ENCODE data around the gene NCOA3.

Gene NCOA3

GRCh38 chr20:47677635-47678453 is 176.2 kb downstream of the NCOA3 start:
- no peak for DNase-seq (ENCODE audit: low read depth in 2 of 2)

- no peak for DNase-seq (ENCODE audit: low read depth in 2 of 2)
Measured at GRCh38 chr20:47678536-47678935, 176.8 kb downstream of the NCOA3 start.

DNA sequence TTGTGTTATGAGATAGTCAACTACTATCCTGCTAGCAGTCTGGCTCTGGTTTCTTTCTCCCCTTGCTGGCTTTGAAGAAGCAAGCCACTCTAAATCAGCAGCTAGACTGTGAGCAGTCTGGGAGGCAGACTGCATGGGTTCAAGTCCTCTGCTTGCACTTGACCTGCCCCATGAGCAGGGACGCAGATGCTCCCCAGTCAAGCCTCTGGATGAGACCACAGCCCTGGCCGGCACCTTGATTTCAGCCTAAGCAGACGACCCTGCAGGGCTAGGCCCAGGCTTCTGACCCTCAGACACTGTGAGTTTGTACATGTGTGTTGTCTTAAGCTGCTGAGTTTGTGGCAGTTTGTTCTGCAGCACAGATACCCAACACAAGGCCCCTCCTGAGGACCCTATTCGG is 177.8 kb downstream of the NCOA3 start:
- DNase-seq (ENCODE audit: low read depth in 2 of 2): no peak

DNA sequence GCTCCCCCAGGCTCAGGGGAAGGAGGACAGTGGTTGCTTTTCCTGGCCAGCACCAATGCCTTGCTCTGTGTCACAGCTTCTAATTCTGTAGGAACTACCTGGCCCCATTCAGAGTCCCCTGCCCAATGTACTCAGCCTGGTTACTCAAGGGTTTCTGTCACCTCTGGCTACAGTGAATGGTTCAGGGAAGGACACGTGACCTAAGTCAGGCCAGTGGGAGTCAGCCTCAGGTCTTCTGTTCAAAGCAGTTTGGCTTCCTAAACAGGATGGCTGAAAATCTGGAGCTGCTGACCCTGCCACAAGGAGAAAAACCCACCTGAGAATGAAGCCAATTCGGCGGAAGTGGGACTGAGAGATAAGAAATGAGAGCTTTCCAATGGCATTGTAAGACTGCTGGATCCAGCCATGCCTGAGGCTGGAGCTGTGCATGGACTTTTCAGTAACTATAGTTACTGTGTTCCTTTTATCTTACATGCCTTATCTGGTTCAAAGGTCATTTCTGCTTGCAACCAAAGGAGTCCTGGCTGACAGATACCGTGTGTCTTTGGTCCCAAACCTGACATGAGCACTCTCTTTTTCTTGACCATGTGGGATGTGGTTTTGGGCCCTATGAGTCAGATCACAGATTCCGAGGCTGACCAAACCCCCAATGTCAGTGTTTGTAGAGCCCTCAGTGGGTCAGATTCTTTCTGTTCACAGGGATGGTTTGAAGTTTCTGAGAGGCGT is 179.3 kb downstream of the NCOA3 start:
- DNase-seq (ENCODE audit: low read depth in 2 of 2): no peak

DNA sequence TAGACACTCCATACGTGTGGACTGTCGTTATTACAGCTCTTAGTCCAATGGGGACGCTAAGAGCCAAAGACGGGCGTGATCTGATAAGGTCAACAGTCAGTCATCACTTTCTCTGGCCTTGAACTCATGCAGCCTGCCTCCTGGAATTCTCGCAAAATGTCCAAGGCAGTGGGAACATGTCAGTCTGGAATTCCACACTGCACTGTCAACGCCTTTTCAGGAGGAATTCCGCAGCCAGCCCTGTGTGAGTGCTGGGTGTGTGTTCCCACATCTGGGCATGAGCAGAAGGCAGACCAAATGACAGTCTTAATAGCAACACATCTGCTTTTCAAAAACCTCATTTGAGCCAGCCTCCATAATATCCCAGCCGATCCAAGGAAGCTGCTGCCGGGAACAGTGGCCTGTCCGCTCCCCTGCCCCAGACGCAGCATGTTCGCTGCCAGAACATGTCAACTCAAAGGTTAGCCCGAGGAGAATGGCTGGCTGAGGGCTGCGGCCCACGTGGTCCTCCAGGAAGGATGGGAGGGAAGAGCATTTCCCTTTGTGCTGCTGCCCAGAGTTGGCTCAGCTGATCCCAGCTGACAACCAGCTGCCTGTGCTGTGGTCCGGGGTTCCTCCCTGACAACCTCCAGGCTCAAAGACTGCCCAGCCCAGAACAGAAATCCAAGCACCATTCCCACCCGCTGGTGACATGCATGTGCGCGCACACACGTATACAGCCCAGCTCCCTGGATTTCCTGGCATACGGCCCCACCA is 180.5 kb downstream of the NCOA3 start:
- DNase-seq (ENCODE audit: low read depth in 2 of 2): no peak

DNA sequence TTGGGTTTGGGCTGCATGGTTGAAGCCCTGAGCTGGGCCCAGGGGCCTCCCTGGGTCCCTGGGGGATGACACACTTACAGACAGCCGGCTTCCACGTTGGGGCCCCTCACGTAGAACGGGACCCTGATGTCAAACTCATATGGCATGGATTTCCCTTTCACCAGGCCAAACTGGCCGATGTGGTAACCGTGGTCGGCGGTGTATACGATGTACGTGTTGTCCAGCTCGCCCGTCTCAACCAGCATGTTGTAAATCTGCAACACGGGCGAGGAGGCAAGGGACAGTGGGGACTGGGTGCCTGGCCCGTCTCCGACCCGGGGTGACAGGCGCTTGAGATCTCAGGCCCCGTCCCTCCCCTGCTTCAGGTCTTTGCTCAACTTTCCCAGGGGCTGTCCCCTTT is 181.2 kb downstream of the NCOA3 start:
- DNase-seq (ENCODE audit: low read depth in 2 of 2): no peak

- no peak for DNase-seq (ENCODE audit: low read depth in 2 of 2)
Measured at GRCh38 chr20:47684306-47685080, 182.8 kb downstream of the NCOA3 start.

- no peak for DNase-seq (ENCODE audit: low read depth in 2 of 2)
Measured at GRCh38 chr20:47686545-47686944, 184.9 kb downstream of the NCOA3 start.

- no peak for DNase-seq (ENCODE audit: low read depth in 2 of 2)
Measured at GRCh38 chr20:47687095-47687987, 185.7 kb downstream of the NCOA3 start.

- no peak for DNase-seq (ENCODE audit: low read depth in 2 of 2)
Measured at GRCh38 chr20:47688385-47689381, 187.0 kb downstream of the NCOA3 start.

DNA sequence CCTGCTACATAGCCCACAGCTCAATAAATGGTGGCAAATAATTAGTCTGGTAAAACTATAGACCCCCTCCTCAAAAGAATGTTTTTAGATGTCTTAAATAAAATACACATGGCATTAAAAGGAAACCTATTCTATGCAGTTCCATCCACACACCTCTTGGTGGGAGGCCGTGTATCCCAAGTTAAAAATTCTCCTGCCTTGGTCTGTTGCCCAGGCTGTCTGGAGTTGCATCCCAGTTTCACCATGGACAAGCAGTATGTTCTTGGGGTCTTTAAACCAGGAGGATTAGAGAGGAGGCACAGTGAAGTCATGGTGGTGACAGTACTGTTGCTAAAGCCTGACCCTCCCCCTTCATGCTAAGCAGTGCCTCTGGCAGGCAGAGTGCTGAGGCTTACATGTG is 188.0 kb downstream of the NCOA3 start:
- no peak for DNase-seq (ENCODE audit: low read depth in 2 of 2)

- no peak for DNase-seq (ENCODE audit: low read depth in 2 of 2)
Measured at GRCh38 chr20:47691625-47692024, 189.9 kb downstream of the NCOA3 start.

- DNase-seq (ENCODE audit: low read depth in 2 of 2): no peak
Measured at GRCh38 chr20:47694021-47694818, 192.5 kb downstream of the NCOA3 start.

- no peak for DNase-seq (ENCODE audit: low read depth in 2 of 2)
Measured at GRCh38 chr20:47696856-47697255, 195.2 kb downstream of the NCOA3 start.

DNA sequence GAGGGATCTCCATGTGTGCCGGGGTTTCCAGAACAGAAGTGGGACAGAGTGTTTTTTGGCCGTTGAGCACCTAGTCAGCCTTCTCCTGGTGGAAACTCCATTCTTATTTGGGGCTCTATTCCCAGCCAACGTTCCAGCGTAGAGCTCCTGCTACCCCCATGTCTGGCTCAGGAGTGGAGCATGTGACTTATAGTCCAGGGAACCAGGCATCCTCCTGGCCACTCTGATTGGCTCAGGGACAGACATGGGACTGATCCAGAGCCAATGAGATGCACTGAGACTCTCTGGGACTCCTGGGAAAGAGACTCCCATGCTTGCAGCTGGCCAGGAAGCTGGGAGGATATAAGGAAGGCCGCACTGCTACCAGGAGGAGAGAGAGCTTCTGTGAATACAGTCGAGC is 196.5 kb downstream of the NCOA3 start:
- no peak for DNase-seq (ENCODE audit: low read depth in 2 of 2)

GRCh38 chr20:47699818-47700217 is 198.1 kb downstream of the NCOA3 start:
- DNase-seq (ENCODE audit: low read depth in 2 of 2): no peak

- DNase-seq (ENCODE audit: low read depth in 2 of 2): no peak
Measured at GRCh38 chr20:47700327-47700726, 198.6 kb downstream of the NCOA3 start.

- no peak for DNase-seq (ENCODE audit: low read depth in 2 of 2)
Measured at GRCh38 chr20:47701612-47702011, 199.9 kb downstream of the NCOA3 start.

DNA sequence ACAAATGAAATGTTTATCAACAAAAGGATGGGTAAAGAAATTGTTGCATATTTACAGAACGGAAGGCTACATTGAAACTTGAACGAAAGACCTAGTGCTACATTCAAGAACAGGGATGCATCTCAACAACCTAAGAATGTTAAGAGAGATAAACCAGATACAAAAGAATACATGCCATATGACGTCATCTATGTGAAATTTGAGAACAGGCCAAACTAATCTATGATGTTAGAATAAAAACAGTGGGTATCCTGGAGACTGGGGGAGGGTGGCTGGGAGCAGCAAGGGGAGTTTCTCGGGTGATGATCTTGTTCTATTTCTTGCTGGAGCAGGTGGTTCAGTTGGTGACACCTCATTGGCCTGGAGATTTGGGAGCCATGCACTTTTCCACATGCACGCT is 202.1 kb downstream of the NCOA3 start:
- no peak for DNase-seq (ENCODE audit: low read depth in 2 of 2)

Data from fibroblast of skin of left biceps (primary cell).